ENCODE measurements around the gene ASAP3.
"Not testable (repeated sequence)": the region's sequence is repeated elsewhere in the genome, so short reads cannot be mapped to it uniquely, and the experiment has no call there.

ASAP3 gene

GRCh38 chr1:23514111-23514679 lies 30.2 kb upstream of the ASAP3 start:
- H3K4me3 ChIP-seq (ENCODE audit: control insufficient read depth, low read depth, low read length): no peak overlapping the region
- no peak for DNase-seq (ENCODE audit: low read depth)
- TF ChIP-seq CTCF (conservative IDR thresholded peaks at IDR 0.05; ENCODE audit: control insufficient read depth, insufficient read depth, low read depth, low read length): no peak

GRCh38 chr1:23509896-23510295 lies 25.9 kb upstream of the ASAP3 start:
- no peak for DNase-seq (ENCODE audit: low read depth)
- no peak overlapping the region for H3K4me3 ChIP-seq (ENCODE audit: control insufficient read depth, low read depth, low read length)
- TF ChIP-seq CTCF (conservative IDR thresholded peaks at IDR 0.05; ENCODE audit: control insufficient read depth, insufficient read depth, low read depth, low read length): no peak

GRCh38 chr1:23506376-23507107 lies 22.6 kb upstream of the ASAP3 start:
- H3K4me3 ChIP-seq (ENCODE audit: control insufficient read depth, low read depth, low read length): no peak overlapping the region
- no peak for TF ChIP-seq CTCF (conservative IDR thresholded peaks at IDR 0.05; ENCODE audit: control insufficient read depth, insufficient read depth, low read depth, low read length)
- no peak for DNase-seq (ENCODE audit: low read depth)

GRCh38 chr1:23505851-23506250 lies 21.9 kb upstream of the ASAP3 start:
- no peak for DNase-seq (ENCODE audit: low read depth)
- H3K4me3 ChIP-seq (ENCODE audit: control insufficient read depth, low read depth, low read length): no peak overlapping the region
- no peak for TF ChIP-seq CTCF (conservative IDR thresholded peaks at IDR 0.05; ENCODE audit: control insufficient read depth, insufficient read depth, low read depth, low read length)

GRCh38 chr1:23504156-23504555 lies 20.2 kb upstream of the ASAP3 start:
- DNase-seq (ENCODE audit: low read depth); H3K4me3 ChIP-seq (ENCODE audit: control insufficient read depth, low read depth, low read length): not testable (repeated sequence)

GRCh38 chr1:23502951-23503350 lies 19.0 kb upstream of the ASAP3 start:
- TF ChIP-seq CTCF (conservative IDR thresholded peaks at IDR 0.05; ENCODE audit: control insufficient read depth, insufficient read depth, low read depth, low read length): no peak
- H3K4me3 ChIP-seq (ENCODE audit: control insufficient read depth, low read depth, low read length): no peak overlapping the region
- DNase-seq (ENCODE audit: low read depth): no peak

GRCh38 chr1:23500466-23500865 lies 16.5 kb upstream of the ASAP3 start:
- no peak for TF ChIP-seq CTCF (conservative IDR thresholded peaks at IDR 0.05; ENCODE audit: control insufficient read depth, insufficient read depth, low read depth, low read length)
- H3K4me3 ChIP-seq (ENCODE audit: control insufficient read depth, low read depth, low read length): no peak overlapping the region
- DNase-seq (ENCODE audit: low read depth): no peak

Data from fibroblast of mammary gland (primary cell).